ENCODE results near the gene RBFOX2. TPM values are rescaled to one million over a fixed set of nuclear protein-coding genes. Genes with fewer than 3 reads are reported as not detected.
"Not testable (repeated sequence)": the region's sequence is repeated elsewhere in the genome, so short reads cannot be mapped to it uniquely, and the experiment has no call there.

Gene RBFOX2
- total RNA-seq, 2 experiments from 2014 or later, result 6.6 to 7.1 TPM

DNA sequence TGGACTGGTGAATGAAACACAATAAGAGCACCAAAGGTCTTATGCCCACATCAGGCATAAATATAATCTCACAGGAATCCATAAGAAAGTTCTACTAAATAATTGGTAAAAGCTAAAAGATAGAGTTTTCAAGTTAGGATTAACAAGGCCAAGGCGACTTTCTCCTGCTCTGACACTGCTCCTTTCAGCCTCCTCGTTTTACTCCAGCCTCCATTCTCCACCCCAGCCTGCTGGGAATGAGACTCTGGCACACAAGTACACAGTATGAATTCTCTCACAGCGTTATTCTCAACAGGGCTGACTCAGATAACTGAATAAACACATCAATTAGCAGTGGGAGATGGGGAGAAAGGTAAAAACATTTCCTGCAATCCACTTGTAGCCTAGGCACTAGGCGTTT lies 216.0 kb downstream of the RBFOX2 start:
- ChIA-PET POLR2A (no interaction called here), CTCF (no interaction called here)

DNA sequence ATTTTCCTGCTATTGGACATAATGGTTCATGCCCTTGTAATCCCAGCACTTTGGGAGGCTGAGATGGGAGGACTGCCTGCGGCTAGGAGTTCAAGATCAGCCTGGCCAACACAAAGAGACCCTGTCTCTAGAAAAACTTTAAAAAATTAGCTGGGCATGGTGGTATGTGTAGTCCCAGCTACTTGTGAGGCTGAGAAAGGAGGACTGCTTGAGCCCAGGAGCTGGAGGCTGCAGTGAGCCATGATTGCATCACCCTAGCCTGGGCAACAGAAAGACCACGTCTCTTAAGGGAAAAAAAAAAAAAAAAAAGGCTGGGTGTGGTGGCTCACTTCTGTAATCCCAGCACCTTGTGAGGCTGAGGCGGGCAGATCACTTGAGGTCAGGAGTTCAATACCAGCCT lies 217.0 kb downstream of the RBFOX2 start:
- ChIA-PET POLR2A (no interaction called here), CTCF (no interaction called here)

DNA sequence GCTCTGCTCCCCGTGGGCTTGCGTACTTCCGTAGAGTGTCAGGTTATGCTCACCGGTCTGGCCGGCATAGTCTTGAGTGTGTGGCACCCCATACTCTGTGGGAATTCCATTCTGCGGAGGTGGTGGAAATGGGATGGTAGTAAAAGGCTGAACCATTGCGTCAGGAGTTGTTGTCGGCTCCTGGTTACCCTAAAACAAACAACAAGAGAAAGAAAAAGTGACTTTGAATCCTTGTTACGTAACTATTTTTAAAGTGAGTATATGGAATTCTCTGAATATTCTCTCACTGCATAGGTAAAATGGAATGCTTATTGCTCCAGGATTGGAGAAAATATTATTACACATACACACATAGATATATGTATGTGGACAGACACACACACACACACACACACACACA lies 218.8 kb downstream of the RBFOX2 start:
- CTCF ChIA-PET, result no interaction called here
- POLR2A ChIA-PET, result no interaction called here

DNA sequence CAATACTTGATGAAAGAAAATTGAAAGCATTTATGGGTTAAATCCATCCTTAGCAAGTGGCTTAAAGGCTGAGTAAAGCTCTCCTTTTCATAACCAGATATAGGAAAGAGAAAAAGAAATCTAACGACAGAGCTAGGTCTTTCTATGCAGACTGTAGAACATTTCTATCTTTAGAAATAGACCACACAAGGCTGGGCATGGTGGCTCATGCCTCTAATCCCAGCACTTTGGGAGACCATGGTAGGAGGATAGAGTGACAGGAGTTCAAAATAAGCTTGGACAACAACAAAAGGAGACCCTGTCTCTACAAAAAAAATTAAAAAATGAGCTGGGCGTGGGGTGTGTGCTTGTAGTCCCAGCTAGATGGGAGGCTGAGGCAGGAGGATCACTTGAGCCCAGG lies 220.2 kb downstream of the RBFOX2 start:
- CTCF ChIA-PET, result no interaction called here

DNA sequence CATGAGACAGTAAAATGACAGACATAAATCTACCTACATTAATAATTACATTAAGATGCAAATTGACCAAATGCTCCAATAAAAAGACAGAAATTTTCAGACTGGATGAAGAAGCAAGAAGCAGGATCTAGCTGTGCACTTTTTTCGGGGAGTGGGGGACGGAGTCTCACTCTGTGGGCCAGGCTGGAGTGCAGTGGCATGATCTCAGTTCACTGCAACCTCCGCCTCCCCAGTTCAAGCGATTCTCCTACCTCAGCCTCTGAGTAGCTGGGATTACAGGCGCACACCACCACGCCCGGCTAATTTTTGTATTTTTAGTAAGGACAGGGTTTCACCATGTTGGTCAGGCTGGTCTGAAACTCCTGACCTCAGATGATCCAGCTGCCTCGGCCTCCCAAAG lies 222.0 kb downstream of the RBFOX2 start:
- POLR2A ChIA-PET, CTCF ChIA-PET: not testable (repeated sequence)

More for the DNA sequence above, 220.2 kb downstream of the RBFOX2 start:
- POLR2A ChIA-PET, result interaction anchor here (0.7 kb wide), 1 partner anchor 275 kb away, joined by 3 read pairs; no protein-coding TSS in a partner anchor

DNA sequence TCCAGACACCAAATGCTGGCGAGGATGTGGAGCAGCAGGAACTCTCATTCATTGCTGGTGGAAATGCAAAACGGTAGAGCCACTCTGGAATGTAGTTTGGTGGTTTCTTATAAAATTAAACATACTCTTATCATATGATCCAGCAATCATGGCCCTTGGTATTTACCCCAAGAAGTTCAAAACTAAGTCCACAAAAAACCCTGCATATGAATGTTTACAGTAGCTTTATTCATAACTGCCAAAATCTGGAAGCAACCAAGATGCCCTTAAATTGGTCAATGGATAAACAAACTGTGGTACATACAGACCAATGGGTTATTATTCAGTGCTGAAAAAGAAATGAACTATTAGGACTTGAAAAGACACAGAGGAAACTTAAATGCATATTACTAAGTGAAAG lies 223.2 kb downstream of the RBFOX2 start:
- POLR2A ChIA-PET, result no interaction called here

DNA sequence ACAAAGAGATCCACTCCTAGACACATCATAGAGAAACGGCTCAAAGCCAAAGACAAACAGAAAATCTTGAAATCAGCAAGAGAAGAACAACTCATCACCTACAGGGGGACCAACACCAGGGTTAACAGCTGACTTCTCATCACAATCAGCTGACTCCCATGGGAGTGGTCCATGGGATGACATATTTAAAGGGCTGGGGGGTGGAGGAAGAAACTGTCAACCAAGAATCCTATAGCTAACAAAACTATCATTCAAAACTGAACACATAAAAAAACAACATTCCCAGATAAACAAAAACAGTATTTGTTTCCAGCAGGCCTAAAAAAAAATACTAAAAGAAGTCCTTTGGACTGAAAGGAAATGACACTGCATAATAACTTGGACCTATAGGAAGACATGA lies 224.2 kb downstream of the RBFOX2 start:
- ChIA-PET POLR2A (no interaction called here), CTCF (no interaction called here)

More for the DNA sequence above, 223.2 kb downstream of the RBFOX2 start:
- CTCF ChIA-PET, result interaction anchor here (0.6 kb wide), 1 partner anchor 434 kb away, joined by 3 read pairs; no protein-coding TSS in a partner anchor

DNA sequence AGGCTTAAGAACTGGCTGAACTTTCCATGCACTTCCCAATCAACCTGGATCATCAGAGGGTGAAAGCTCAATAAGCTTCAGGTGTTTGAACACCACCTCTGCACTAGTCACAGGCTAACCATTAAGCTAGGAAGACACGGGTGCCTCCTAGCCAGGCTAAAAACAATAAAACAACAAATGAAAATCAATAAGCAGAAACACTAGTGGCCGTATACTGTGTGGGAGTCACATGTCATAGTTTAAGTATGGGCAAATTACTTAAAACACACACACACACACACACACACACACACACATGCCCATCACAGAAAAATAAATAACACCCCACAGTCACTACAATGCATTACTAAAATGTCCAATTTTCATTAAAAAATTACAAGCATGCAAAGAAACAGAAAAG lies 225.7 kb downstream of the RBFOX2 start:
- ChIA-PET CTCF (no interaction called here), POLR2A (no interaction called here)

DNA sequence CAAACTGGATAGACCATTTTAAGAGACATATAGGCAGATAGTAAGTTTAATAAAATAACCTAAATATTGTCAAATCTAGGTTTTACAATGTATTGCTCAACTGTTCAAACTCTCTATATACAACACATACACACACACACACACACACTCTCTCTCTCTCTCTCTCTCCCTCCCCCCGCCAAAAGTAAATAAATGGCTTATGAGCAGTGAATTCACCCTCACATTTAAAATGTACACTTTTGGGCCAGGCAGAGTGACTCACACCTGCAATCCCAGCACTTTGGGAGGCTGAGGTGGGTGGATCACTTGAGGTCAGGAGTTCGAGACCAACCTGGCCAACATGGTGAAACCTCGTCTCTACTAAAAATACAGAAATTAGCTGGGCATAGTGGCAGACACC lies 227.3 kb downstream of the RBFOX2 start:
- POLR2A ChIA-PET, result not testable (repeated sequence)
- CTCF ChIA-PET, result interaction anchor here (0.8 kb wide), 1 partner anchor 305 kb away, joined by 3 read pairs; no protein-coding TSS in a partner anchor

DNA sequence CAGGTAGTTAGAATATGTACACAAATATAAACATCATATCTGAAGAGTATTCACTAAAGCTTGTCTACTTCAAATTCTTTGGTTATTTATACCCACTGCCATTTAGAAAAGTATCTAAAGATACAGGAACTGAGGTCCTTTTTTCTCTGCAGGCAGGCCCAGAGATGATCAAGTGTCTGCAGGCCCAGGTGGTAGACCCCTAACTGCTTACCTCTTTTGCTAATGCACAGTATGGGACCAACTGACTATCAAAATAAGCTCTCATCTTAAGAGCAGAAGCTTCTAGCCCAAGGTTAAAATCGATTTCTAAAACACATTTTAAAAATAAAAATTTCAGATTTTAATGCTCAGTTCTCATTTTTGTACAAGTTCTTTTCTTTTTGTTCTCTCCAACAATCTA lies 229.5 kb downstream of the RBFOX2 start:
- ChIA-PET CTCF (no interaction called here), POLR2A (no interaction called here)

DNA sequence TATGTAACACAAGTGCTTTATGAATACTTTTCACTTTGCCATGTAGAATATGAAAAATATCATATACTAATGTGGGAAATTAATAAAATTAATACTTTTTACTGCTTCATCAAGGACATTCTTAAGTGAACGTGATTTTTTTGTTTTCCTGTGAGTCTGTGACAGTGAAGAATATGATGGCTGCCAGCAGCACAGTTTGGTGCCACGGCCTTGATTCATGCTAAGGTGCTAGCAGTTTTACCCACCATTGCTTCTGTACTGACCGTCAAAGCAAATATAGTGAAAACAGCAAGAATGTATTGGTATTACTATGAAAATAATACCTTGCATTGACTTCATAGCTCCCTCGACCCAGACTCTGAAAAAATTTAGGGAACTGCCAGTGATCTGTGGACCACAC lies 231.2 kb downstream of the RBFOX2 start:
- ChIA-PET POLR2A (no interaction called here), CTCF (no interaction called here)

DNA sequence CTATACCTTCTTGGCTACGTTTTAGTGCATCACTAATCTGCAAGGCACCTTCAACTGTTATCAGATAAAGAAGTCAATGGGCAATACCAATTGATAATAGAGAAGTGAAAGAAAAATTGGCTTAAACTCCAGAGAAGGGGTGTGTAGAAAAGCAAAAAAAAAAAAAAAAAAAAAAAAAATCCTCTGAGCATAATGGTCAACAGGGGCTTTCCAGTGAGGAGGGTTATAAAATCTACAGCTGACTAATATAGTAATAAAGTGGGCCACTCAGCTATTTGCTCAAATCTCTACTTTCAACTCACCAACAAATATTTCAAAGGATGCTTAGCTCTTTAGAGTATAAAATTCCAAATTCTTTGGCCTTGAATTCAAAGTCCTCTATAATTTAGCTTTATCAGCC lies 233.1 kb downstream of the RBFOX2 start:
- POLR2A ChIA-PET, result no interaction called here
- CTCF ChIA-PET, result no interaction called here

DNA sequence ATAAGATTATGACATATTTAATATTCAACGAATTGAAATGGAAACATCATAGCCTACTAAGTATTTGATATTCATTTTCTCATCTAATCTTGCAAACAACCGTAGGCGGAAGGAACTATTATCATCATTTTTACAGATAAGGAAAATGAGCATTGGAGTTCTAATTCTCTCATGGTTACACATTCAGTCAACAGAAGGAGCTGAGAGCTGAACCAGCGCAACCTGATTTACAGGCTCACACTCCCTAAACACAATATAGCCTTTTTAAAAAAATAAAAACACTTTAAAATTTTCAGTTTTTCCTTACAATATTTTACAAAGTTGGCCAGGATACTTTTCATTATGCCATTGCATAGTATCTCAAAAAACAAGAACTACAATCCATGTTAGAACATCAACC lies 236.1 kb downstream of the RBFOX2 start:
- CTCF ChIA-PET, result no interaction called here
- POLR2A ChIA-PET, result no interaction called here

DNA sequence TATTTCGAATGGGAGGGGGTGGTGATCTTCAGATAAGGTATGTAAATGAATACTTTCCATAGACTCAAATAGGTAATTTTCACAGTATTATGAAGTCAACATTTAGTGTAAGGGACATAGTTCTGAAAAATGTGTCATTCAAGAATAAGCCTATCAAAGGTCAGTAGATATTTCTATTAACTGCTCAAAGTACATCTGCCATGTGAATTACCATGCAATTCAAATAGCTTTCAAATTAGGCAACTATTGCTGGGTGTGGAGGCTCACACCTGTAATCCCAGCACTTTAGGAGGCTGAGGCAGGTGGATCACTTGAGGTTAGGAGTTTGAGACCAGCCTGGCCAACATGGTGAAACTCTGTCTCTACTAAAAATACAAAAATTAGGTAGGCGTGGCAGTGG lies 236.8 kb downstream of the RBFOX2 start:
- POLR2A ChIA-PET, result not testable (repeated sequence)
- CTCF ChIA-PET, result interaction anchor here (0.7 kb wide), 1 partner anchor 40 kb away, joined by 3 read pairs; no protein-coding TSS in a partner anchor

DNA sequence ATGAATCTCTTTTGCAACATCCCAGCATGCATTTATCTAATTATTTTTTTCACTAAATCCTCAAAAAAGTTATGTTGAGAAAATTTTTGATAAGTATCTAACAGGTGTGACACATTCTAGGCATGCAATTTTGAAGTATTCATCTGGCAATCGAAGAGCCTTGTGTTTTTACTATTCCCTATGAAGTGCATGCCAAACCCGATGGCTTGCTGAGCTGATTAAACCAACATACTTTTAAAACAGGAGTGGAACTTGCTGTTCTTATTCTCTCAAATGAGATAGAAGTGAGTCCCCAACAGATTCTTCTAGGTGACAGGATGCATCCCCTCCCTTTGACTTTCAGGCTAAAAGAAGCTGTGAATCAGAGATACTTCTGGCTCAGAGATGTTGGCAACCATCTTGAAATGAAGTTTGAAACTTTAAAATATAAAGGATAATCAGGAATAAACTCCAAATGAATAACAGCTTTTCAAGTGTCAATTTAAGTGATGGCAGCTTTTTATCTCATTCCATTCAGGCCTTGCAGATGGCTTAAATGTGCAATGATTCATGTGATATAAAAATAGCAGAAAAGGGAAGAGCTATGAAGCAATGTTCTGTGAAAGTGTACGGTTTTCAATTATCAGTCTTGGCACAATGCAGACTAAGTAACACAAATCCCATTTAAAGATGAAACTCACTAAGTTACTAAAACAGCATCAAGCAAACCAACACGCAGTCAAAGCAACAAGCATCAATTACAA lies 243.3 kb downstream of the RBFOX2 start:
- CTCF ChIA-PET, result no interaction called here

DNA sequence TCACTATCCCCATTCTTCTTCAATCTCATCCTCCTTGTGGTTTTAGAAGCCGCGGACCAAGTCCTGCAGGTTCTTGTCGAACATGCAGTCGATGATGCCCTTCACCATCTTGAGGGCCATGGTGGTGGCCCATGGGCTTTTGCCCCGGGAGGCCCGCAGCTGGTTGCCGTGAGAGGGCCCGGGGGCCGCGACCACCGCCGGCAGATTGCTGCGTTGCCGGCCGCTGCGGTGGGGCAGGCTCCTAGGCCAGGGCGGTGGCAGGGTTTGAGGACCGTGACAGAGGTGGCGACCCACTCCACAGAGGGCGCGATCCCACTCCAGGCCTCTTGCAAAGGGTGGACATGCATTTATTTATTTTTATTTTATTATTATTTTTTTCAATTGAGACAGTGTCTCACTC lies 244.0 kb downstream of the RBFOX2 start:
- CTCF ChIA-PET, result no interaction called here
- POLR2A ChIA-PET, result no interaction called here

More for the DNA sequence above, 243.3 kb downstream of the RBFOX2 start:
- POLR2A ChIA-PET, result no interaction called here

DNA sequence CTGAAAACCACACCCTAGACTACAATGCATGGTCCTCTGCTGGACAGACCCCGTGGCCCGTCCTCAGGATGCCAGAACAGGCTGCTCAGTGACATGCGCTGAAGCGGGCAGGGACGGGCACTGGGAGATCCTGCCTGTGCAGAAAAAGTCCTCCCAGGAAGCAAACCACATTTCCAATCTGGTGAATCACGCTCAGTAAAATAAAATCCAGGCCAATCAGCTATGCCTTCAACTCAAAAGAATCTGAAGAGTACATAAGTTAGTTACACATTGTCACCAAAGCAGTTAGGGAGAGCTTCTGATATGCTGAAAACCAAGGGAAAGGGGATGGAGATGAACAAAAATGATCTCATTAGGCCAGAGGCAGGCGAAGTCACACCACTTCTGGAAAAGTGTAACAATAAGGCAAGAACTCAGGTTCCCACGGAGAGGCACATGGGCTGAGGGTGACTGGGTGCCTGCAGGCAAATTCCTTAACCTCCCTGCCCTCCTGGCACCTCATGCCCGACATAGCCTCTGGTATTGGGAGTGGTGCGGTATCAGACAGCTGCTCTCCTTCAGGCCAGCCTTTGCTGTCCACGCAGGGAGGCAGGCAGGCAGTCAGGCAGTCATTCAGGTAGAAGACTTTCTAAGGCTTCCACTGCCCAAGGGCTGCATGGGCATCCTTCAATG lies 244.5 kb downstream of the RBFOX2 start:
- CTCF ChIA-PET, result no interaction called here
- POLR2A ChIA-PET, result no interaction called here

DNA sequence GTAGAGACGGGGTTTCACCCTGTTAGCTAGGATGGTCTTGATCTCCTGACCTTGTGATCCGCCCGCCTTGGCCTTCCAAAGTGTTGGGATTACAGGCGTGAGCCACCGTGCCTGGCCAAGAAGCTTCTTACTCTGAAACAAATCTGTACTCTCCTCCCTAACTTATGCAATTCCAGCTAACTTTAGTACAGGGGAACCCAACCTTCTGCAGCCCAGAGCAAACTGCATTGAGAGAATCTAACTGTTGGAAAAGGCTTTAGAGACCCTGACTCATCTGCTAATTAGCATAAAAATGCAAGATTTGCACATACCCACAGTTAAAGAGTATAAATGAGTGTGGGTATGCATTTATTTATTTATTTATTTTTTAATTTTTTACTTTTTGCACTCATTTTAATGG lies 246.1 kb downstream of the RBFOX2 start:
- CTCF ChIA-PET, result no interaction called here
- POLR2A ChIA-PET, result no interaction called here

DNA sequence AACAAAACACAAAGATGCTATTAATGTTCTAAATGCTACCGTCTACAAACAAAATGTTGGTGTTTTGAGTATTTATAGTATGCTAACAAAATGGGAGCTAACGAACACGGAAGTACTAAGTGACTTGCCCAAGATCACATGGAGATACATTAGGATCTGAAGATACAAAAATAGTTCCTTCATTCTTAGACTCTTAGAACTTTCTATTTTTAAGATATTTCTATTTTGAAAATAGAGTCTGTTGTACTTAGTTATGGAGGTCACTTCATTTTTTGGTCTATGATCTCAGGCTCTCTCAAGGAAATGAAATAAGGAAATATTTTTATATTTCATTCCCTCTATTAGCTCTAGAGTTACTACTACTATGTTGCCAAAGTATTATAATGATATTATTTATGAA lies 246.7 kb downstream of the RBFOX2 start:
- CTCF ChIA-PET, result interaction anchor here (0.6 kb wide), 1 partner anchor 104 kb away, joined by 4 read pairs; no protein-coding TSS in a partner anchor

DNA sequence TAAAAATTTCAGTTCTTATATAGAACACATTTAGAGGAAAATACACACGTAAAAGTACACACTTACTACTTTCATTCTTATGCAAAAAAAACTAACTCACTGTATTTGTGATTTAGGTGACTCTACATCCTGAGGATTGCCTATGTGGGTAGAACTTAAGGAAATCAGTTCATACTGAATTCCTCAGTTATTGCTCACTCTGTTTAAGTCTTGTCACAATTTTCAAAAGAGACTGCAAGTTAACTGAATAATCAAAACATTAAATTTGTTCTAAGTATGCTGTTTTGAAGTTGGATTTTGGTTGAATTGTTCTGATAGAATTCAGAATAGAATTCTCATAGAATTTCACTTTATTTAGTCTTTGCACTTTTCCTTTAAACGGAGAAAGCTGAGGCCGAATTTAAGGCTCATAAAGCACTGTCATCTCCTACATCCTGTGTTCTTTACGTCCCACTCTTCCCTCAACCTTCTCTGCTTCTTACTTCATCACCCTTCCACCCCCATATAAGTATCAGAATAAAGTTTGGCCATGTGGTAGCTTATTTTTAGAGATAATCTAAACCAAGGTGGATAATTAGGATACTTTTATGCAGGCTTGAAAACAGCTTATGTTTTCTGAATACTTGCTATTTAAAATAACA lies 251.2 kb downstream of the RBFOX2 start:
- ChIA-PET CTCF (no interaction called here), POLR2A (no interaction called here)

More for the DNA sequence above, 246.7 kb downstream of the RBFOX2 start:
- POLR2A ChIA-PET, result no interaction called here

DNA sequence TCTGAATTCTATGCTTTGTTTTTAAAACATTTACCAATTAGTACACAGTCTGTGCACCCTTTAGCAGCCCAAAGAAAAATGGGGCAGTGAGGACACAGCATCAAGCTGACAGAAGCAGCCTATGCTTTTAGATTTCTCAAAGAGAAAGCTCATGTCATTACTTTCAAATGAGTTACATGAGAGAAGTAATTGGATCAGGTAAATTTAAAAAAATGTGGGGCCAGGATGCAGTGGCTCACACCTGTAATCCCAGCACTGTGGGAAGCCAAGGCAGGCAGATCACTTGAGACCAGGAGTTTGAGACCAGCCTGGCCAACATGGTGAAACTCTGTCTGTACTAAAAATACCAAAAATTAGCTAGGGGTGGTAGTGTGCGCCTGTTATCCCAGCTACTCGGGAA lies 253.3 kb downstream of the RBFOX2 start:
- CTCF ChIA-PET, result no interaction called here
- POLR2A ChIA-PET, result no interaction called here
